Upper lobe of left lung (tissue), 6 donors: ENCODE data around the gene FKRP. TPM values are rescaled to one million over a fixed set of nuclear protein-coding genes. Genes with fewer than 3 reads are reported as not detected.

ENCODE experiments used
- ATAC-seq, 2 donors: fragments of 200-7000 bp; cut with Tn5 transposase; one replicate each; pipeline ENCODE4 v1.9.1; 2022; ENCODE audit warnings: mild to moderate bottlenecking in 2 of 2, moderate library complexity in 2 of 2; ENCODE audit not compliant: low FRiP score in 2 of 2
- DNase-seq, 2 donors: peaks; one replicate each; pipeline ENCODE4 v3.0.0-alpha.2; 2019 to 2020
- H3K27ac ChIP-seq, 4 donors: fragments of 200-600 bp; sonication (generic); one replicate each; pipeline ENCODE4 v1.5.1; 2016 to 2019
- H3K27me3 ChIP-seq, 4 donors: fragments of 200-600 bp; sonication (generic); one replicate each; pipeline ENCODE4 v1.5.1; 2017 to 2019
- H3K36me3 ChIP-seq, 4 donors: fragments of 200-600 bp; sonication (generic); one replicate each; pipeline ENCODE4 v1.5.1; 2016 to 2019
- H3K4me1 ChIP-seq, 4 donors: fragments of 200-600 bp; sonication (generic); one replicate each; pipeline ENCODE4 v1.5.1; 2018 to 2019
- H3K4me3 ChIP-seq, 4 donors: fragments of 200-600 bp; sonication (generic); one replicate each; pipeline ENCODE4 v1.5.1; 2017 to 2019; ENCODE audit warnings: mild to moderate bottlenecking in 2 of 4, moderate library complexity in 1 of 4
- H3K9me3 ChIP-seq, 4 donors: fragments of 200-600 bp; sonication (generic); one replicate each; pipeline ENCODE4 v1.5.1; 2018 to 2019
- EP300 ChIP-seq, 4 donors: sonication (generic); formaldehyde crosslinking; IDR thresholded peaks; one replicate each; pipeline ENCODE4 v1.5.1; 2017; ENCODE audit warnings: antibody characterized with exemption in 4 of 4, control low read depth in 2 of 4
- POLR2A ChIP-seq, 4 donors: fragments of 450-650 bp; IDR thresholded peaks; one replicate each; pipeline ENCODE4 v1.5.1; 2016 to 2017; ENCODE audit warnings: antibody characterized with exemption in 4 of 4, mild to moderate bottlenecking in 2 of 4
- POLR2AphosphoS5 ChIP-seq, 2 donors: sonication (generic); formaldehyde crosslinking; IDR thresholded peaks; one replicate each; pipeline ENCODE4 v1.5.1; 2017; ENCODE audit warnings: antibody characterized with exemption in 2 of 2
- WGBS, 2 donors: methylation state at CpG; one replicate each; pipeline ENCODE4 v1.1.5; 2017 to 2018; 5-methylcytosine and 5-hydroxymethylcytosine counted together
- total RNA-seq, 6 donors: library from RNA; depleted of rRNA in 4 of 6; stranded (reverse); fragments of >200 nt in 4 of 6; gene quantifications; one replicate each; pipeline versions ENCODE4 v1.1.0 to v1.2.1, GENCODE V29; 2016 to 2021
- TF ChIP-seq, protein P1 (sequence below), 6 experiments: fragments of 450-650 bp in 4 of 6; fragments of 200-600 bp in 2 of 6; sonication (generic) in 2 of 6; IDR thresholded peaks; one replicate each; pipeline ENCODE4 v1.5.1; 2016 to 2019; ENCODE audit warnings: antibody characterized with exemption in 6 of 6
- donor health status: DM: no; HTN: no; CAD: no; lungs with moderate emphysema.
- donor health status: DM: no; HTN: yes; CAD: no; lungs with severe emphysema.

Gene FKRP
- 10 to 100 TPM; 16.6 to 26.2 (median 19.3) TPM for total RNA-seq

GRCh38 chr19:46745521-46746280, at the start of gene FKRP:
FKRP (plus strand) TSS chr19:46746057; CDS start chr19:46755451, 9,394 bp downstream.
- Histone ChIP-seq H3K4me1 (peaks cover 29 to 53% (median 32%) of the 10 kb centered on the region in 4 donors), H3K27ac (peak within 1 kb of the TSS; percentile 92 to 98 (median 94)), H3K4me3 (peak within 1 kb of the TSS; percentile 79 to 100 (median 94)), H3K27me3 (no peaks in the 10 kb centered on the region), H3K9me3 (no peaks in the 10 kb centered on the region), H3K36me3 (peaks cover 0 to 12% (median 0%) of the 10 kb centered on the region in 4 donors)
- DNase-seq (peak in 1 of 2 donors; percentile 89), ATAC-seq (peak; percentile 27 to 74)
- 0% methylated on average over 19 to 39 of the region's 68 CpGs for WGBS, 2 donors
- TF ChIP-seq POLR2A (IDR thresholded peaks at IDR 0.05) (no peak), POLR2AphosphoS5 (IDR thresholded peaks at IDR 0.05) (no peak), EP300 (IDR thresholded peaks at IDR 0.05) (no peak)
- TF ChIP-seq, protein P1, sequence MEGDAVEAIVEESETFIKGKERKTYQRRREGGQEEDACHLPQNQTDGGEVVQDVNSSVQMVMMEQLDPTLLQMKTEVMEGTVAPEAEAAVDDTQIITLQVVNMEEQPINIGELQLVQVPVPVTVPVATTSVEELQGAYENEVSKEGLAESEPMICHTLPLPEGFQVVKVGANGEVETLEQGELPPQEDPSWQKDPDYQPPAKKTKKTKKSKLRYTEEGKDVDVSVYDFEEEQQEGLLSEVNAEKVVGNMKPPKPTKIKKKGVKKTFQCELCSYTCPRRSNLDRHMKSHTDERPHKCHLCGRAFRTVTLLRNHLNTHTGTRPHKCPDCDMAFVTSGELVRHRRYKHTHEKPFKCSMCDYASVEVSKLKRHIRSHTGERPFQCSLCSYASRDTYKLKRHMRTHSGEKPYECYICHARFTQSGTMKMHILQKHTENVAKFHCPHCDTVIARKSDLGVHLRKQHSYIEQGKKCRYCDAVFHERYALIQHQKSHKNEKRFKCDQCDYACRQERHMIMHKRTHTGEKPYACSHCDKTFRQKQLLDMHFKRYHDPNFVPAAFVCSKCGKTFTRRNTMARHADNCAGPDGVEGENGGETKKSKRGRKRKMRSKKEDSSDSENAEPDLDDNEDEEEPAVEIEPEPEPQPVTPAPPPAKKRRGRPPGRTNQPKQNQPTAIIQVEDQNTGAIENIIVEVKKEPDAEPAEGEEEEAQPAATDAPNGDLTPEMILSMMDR (IDR thresholded peaks at IDR 0.05) = no peak

- DNase-seq (no peak), ATAC-seq (no peak)
- Histone ChIP-seq H3K27ac (no peak overlapping the region), H3K36me3 (peaks cover 50 to 91% (median 85%) of the 10 kb centered on the region in 4 donors), H3K27me3 (no peaks in the 10 kb centered on the region), H3K9me3 (no peaks in the 10 kb centered on the region), H3K4me3 (peak overlapping the region in 2 of 4 donors; percentile 9 to 21), H3K4me1 (peaks cover 6 to 13% (median 8%) of the 10 kb centered on the region in 4 donors)
- WGBS, 2 donors = 80 to 83% methylated on average over 9 of the region's 9 CpGs
- TF ChIP-seq, protein P1 (IDR thresholded peaks at IDR 0.05) = no peak
- TF ChIP-seq EP300 (IDR thresholded peaks at IDR 0.05) = no peak
- TF ChIP-seq POLR2A (IDR thresholded peaks at IDR 0.05) = no peak
- no peak for TF ChIP-seq POLR2AphosphoS5 (IDR thresholded peaks at IDR 0.05)
Measured at GRCh38 chr19:46696866-46697203, 49.0 kb upstream of the FKRP start.

GRCh38 chr19:46697204-46697960, 48.5 kb upstream of the FKRP start:
- H3K27ac ChIP-seq = peak overlapping the region in 2 of 4 donors; percentile 16 to 28
- 35 to 40% methylated on average over 32 to 39 of the region's 39 CpGs for WGBS, 2 donors

GRCh38 chr19:46698395-46699321, 47.2 kb upstream of the FKRP start:
- Histone ChIP-seq H3K27ac (no peak overlapping the region), H3K27me3 (no peaks in the 10 kb centered on the region), H3K4me3 (no peak overlapping the region), H3K4me1 (peaks cover 6 to 13% (median 8%) of the 10 kb centered on the region in 4 donors), H3K36me3 (peaks cover 38 to 91% (median 80%) of the 10 kb centered on the region in 4 donors), H3K9me3 (no peaks in the 10 kb centered on the region)
- 88 to 96% methylated on average over 11 of the region's 11 CpGs for WGBS, 2 donors
- no peak for DNase-seq
- no peak for ATAC-seq
- TF ChIP-seq POLR2A (IDR thresholded peaks at IDR 0.05) (no peak), EP300 (IDR thresholded peaks at IDR 0.05) (no peak), POLR2AphosphoS5 (IDR thresholded peaks at IDR 0.05) (no peak)
- TF ChIP-seq, protein P1 (IDR thresholded peaks at IDR 0.05) = no peak

More at GRCh38 chr19:46697204-46697960, 48.5 kb upstream of the FKRP start:
- Histone ChIP-seq H3K4me3 (peak overlapping the region in 3 of 4 donors; percentile 9 to 21 (median 18)), H3K36me3 (peaks cover 48 to 91% (median 84%) of the 10 kb centered on the region in 4 donors), H3K9me3 (no peaks in the 10 kb centered on the region), H3K4me1 (peaks cover 6 to 13% (median 8%) of the 10 kb centered on the region in 4 donors), H3K27me3 (no peaks in the 10 kb centered on the region)
- ATAC-seq = peak; percentile 96 to 97
- peak; percentile 94 to 96 for DNase-seq
- TF ChIP-seq POLR2AphosphoS5 (IDR thresholded peaks at IDR 0.05) (peak in 1 of 2 donors; percentile 20), POLR2A (IDR thresholded peaks at IDR 0.05) (no peak)
